Esophagus squamous epithelium (tissue), 4 donors: Measurements from ENCODE around the gene PTPRG.

Experiments
- POLR2A ChIP-seq, 4 donors: fragments of 450-650 bp; IDR thresholded peaks; one replicate each; pipeline ENCODE4 v1.6.1; 2017; ENCODE audit warnings: antibody characterized with exemption in 4 of 4, mild to moderate bottlenecking in 4 of 4, moderate library complexity in 3 of 4
- TF ChIP-seq, protein P1 (sequence below), 6 experiments: fragments of 450-650 bp in 4 of 6; fragments of 200-600 bp in 2 of 6; sonication (generic) in 2 of 6; IDR thresholded peaks; one replicate each; pipeline ENCODE4 v1.5.1; 2016 to 2019; ENCODE audit warnings: antibody characterized with exemption in 6 of 6, mild to moderate bottlenecking in 4 of 6, moderate library complexity in 4 of 6

GRCh38 chr3:62207197-62207596, 645.8 kb downstream of the PTPRG start:
- TF ChIP-seq, protein P1, sequence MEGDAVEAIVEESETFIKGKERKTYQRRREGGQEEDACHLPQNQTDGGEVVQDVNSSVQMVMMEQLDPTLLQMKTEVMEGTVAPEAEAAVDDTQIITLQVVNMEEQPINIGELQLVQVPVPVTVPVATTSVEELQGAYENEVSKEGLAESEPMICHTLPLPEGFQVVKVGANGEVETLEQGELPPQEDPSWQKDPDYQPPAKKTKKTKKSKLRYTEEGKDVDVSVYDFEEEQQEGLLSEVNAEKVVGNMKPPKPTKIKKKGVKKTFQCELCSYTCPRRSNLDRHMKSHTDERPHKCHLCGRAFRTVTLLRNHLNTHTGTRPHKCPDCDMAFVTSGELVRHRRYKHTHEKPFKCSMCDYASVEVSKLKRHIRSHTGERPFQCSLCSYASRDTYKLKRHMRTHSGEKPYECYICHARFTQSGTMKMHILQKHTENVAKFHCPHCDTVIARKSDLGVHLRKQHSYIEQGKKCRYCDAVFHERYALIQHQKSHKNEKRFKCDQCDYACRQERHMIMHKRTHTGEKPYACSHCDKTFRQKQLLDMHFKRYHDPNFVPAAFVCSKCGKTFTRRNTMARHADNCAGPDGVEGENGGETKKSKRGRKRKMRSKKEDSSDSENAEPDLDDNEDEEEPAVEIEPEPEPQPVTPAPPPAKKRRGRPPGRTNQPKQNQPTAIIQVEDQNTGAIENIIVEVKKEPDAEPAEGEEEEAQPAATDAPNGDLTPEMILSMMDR (IDR thresholded peaks at IDR 0.05): no peak
- no peak for TF ChIP-seq POLR2A (IDR thresholded peaks at IDR 0.05)
